ENCODE measurements around the gene PMPCA. TPM values are rescaled to one million over a fixed set of nuclear protein-coding genes. Genes with fewer than 3 reads are reported as not detected.

PMPCA gene
- total and polyA plus RNA-seq, 2 of the 8 experiments (the other 6 are each of a cell fraction or from before 2014, with no cell fraction given): 60.0 to 88.2 TPM

GRCh38 chr9:136454026-136454796, 43.8 kb downstream of the PMPCA start (continued):
- TF ChIP-seq KDM1A (IDR thresholded peaks at IDR 0.05; ENCODE audit: borderline replicate concordance, low read length) (no peak), TAF7 (optimal IDR thresholded peaks at IDR 0.05; ENCODE audit: borderline replicate concordance, low read depth, low read length) (no peak), HDAC2 (IDR thresholded peaks at IDR 0.05; ENCODE audit: borderline replicate concordance in 1 of 2, low read depth in 2 of 2, low read length in 2 of 2) (no peak), CBX5 (IDR thresholded peaks at IDR 0.05; ENCODE audit: low read depth, low read length) (no peak)
- TF ChIP-seq, protein P1, sequence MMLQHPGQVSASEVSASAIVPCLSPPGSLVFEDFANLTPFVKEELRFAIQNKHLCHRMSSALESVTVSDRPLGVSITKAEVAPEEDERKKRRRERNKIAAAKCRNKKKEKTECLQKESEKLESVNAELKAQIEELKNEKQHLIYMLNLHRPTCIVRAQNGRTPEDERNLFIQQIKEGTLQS (IDR thresholded peaks at IDR 0.05; ENCODE audit: insufficient read depth, low read depth, low read length): no peak

Data from H1 (cell line).